ENCODE results near the gene PFN1.
"Not testable (repeated sequence)": the region's sequence is repeated elsewhere in the genome, so short reads cannot be mapped to it uniquely, and the experiment has no call there.

Gene PFN1

DNA sequence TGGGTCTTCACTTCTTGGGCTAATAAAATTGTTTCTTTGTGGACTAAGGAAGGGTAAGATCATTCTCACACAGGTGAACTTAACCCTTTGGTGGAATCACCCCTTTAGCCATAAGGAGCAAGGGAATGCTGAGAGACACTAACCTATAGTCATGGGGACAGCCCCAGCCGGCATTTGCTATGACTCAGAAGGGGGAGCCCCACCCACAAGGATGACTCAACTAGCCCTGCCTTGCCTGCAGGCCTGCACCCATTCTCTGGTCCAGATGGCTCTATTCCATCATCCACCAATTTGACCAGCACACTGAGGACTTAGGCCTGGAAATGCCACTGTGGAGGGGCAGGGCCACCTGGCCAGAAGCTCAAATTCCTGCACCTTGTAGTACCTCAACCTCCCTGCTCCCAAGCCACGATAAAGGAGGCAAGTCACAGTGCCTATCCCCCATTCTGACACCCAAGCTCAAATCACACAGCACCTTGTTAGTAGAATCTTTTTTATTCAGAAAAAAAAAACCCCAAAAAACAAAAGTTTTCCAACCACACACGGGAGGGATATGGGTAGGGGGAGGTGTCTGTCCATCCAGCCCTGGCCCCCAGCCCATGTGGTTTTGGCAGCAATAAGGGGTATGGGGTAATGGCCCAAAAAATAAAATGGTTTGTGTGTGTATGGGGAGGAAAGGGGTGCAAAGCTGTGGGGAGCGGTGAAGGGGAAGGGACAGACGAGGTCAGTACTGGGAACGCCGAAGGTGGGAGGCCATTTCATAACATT lies 3.0 kb downstream of the PFN1 start:
- peak; percentile 86 for DNase-seq (ENCODE audit: low read depth)

DNA sequence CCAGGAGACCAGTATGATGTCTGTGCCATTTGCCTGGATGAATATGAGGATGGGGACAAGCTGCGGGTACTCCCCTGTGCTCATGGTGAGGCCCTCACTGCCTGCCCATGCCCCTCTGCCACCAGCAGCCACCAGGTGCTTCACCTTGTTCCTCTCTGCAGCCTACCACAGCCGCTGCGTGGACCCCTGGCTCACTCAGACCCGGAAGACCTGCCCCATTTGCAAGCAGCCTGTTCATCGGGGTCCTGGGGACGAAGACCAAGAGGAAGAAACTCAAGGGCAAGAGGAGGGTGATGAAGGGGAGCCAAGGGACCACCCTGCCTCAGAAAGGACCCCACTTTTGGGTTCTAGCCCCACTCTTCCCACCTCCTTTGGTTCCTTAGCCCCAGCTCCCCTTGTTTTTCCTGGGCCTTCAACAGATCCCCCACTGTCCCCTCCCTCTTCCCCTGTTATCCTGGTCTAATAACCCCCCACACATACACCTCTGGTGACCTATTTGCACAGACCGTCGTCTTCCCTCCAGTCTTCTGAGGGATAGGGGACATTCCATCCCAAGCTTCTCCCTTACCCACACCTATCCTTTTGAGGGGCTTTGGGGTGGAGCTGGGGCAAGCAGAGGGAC lies 3.7 kb downstream of the PFN1 start:
- no peak for DNase-seq (ENCODE audit: low read depth)

DNA sequence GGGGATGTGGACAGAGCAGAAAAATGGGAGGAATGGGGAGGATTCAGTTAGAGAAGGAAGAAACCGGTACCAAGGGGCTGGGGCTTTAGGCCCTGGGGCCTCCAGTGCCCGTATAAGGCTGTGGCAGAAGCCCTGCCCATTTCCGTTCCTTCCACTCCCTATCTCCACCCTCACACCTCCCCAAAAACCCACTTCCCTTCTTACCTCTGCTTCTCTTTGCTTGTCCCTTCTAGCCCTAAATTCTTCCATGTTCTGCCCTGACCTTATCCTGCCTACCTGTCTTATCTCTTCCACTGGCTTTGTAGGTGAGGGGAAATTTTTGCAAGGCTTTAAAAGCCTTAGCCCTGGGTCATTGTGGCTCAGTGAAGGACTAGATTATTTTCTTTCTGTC lies 4.2 kb downstream of the PFN1 start:
- DNase-seq (ENCODE audit: low read depth), result no peak

DNA sequence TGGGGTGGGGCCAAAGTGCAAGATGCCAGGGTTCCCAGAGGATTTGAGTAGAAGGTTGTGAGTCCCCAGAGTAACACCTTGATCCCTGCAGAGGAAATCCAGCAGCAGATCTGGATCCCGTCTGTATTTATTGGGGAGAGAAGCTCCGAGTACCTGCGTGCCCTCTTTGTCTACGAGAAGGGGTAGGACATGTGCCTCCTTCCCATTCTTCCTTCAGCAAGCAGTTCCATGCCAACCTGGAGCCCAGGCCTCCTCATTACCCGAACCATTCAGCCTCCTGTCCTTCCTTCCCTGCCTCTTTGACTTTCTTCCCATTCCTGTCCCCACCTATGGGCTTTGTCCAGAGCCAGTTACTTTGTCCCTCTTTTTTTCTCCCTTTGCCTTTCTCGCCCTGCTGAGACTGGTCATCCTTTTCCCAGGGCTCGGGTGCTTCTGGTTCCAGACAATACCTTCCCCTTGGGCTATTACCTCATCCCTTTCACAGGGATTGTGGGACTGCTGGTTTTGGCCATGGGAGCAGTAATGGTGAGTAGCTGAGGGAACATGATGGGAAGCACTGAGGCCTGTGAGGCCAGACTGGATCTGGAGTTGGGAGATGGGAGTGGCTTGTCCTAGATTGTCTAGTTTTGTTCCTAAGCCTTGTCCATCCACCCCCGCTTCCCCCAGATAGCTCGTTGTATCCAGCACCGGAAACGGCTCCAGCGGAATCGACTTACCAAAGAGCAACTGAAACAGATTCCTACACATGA lies 5.4 kb downstream of the PFN1 start:
- DNase-seq (ENCODE audit: low read depth), result no peak

DNA sequence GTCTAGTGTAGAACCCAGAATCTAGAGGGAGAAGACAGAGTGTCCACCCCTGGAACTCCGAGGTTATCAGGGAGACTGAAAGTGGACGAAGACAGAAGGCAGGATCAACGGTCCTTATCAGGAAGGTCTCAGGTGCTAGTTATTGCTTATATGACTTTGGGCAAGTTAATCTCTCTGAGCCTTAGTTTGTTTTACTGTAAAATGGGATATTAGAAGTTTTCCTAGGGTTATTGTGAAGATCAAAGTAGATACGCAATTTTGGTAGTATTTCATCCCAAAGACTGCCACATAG lies 7.1 kb downstream of the PFN1 start:
- DNase-seq (ENCODE audit: low read depth), result no peak

DNA sequence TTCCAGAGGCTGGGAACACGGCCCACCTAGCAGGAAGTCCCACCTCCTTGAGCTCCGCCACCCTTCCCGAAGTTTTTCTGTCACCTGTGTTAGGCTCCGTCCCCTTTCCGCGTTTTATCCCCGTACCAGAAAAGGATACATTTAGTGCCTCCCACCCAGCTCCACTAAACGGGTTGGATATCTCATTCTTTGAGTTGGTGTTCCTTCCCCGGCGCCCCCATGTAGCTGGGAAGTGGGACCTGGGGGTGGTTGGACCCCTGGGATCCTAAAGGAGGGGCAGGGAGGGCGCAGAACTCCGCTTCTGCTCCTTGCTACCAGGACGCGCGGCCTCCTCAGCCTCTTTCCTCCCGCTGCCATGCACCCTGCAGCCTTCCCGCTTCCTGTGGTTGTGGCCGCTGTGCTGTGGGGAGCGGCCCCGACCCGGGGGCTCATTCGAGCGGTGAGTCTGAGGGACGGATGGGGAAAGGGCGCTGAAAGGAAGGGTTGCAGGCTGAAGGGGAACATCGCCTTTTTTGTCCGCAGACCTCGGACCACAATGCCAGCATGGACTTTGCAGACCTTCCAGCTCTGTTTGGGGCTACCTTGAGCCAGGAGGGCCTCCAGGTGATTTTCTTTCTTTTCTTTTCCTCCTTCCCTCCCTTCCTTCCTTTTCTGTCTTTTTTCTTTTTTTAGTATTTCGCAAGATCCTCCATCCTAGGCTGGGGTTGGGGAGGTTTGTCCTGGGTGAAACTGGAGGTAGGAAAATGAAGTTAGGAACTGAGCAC lies 7.6 kb downstream of the PFN1 start:
- no peak for DNase-seq (ENCODE audit: low read depth)

DNA sequence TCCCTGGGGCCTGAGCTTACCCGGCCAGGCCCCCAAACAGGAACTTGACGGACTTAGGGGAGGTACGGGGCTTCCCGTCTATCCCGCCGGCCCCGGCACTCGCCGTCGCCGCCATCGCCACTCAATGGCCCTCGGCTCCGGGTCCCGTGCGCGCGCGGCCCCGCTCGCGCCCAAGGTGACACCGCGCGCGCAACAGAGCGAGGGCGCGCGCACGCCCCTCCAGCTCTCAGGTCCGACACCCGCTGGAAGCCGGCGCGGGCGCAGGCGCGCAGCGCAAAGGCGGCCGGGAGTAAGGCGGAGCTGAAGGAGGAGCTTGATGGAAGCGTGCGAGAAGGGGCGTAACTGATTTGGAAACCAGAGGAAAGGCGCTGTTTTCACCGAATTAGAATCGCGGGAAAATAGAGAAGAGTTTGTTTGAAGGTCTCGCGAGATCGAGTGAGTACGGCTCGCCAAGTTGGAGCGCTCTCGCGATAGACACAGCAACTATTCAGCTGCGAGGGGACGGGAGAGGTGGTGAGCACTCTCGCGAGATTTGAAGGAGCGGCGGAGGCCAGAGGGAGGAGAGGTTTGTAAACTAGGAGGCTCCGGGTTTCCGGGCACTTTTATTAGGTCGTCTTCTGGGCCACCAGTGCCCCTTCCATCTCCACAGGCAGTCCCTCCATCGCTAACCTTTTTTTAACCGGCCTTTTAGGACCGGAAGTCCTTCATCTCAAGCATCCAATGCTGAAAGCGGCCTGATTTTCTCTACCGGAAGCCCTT lies 8.4 kb downstream of the PFN1 start, which contains the start of the genes RNF167 and SLC25A11:
RNF167 (plus strand) TSS at position 473 of the 759 bp plus-strand sequence. CDS start 642 bp downstream, outside the sequence.
SLC25A11 (minus strand) TSS at position 251 of the 759 bp plus-strand sequence; CDS start at position 115, 136 bp downstream.
- peak; percentile 100 for DNase-seq (ENCODE audit: low read depth)

DNA sequence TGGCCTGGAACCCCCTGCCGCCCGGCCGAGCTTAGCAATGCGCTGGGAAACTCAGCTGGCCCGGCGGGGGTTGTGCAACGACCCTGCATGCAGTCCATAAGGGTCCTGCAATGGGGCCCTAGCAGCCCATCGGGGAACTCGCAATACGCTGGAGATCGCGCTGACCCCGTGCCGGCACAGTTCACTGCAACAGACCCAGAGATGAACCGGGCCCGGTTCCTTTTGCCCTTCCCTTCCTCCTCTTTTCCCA lies 8.9 kb downstream of the PFN1 start:
- no peak for DNase-seq (ENCODE audit: low read depth)

DNA sequence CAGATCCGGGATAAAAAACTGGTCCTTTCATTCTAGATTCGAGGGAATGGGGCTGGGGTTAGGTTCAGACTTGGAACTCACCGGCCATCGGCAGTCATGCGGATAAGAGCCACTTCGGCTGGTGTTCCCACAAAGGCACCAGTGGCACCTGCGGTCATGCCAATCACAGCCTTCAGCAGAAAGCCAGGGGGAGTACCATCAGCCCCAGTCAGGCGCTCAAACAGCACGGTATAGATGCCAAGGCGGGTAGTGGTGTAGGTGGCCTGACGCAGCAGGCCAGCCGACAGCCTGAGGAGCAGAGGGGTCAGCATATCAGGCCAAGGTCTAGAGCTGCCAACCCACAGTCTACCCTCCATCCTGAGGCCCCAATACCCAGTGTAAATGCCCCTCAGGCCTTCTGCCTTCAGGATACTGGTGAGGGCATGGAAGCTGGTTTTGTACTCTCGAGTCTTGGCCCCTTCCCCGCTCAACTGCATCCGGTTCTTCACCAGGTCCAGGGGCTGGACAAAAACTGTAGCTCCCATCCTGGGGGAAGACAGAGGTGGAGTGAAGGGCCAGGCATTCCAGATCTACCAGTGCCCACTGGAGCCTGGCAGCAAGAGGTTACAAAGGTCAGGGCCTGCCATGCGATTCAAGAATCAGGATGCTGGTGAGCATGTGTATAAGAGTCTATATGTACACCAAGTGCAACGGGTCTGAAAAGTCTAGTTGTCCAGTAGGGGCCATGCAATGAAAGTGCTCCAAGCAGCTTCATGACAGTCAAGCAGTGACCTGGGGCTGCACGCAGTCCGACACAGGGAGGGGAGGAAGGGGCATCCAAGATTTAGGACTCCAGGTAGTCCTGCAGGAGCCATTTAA lies 9.4 kb downstream of the PFN1 start:
- DNase-seq (ENCODE audit: low read depth), result no peak

DNA sequence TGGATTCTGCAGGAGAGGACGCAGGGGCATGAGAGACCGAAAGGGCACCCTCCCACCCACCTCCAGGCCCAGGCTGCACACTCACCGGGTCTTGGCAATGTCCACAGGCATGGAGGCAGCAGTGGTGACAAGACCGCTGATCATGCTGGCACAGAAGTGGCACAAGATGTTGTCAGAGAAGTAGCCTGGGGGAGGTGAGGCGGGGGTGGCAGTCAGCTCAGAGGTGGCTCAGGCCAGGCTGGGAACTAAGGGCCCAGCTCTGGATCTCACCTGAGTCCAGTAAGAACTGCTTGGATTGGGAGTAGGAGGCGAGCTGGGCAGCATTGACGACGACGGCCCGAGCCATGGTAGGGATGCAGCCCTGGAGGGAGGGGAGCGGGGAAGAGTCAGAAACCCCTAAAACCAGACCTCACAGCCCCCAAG lies 10.2 kb downstream of the PFN1 start:
- DNase-seq (ENCODE audit: low read depth), result no peak

DNA sequence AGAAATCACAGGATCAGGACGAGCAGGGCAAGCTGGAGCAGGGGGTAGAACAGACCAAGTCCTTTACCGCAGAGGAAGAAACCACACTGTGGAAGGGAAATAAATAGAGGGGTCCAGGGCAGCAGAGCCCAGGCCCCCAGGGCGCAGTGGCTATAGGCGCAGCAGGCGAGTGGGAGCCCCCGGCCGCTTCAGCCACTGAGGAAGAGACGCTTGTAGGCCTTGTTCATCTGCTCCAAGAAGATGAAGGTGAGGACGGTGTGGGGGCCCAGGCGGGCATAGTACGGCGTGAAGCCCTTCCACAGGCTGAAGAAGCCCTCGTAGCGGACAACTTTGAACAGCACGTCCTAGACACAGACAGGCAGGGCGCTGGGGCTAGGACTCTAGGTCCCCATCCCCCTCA lies 10.8 kb downstream of the PFN1 start:
- no peak for DNase-seq (ENCODE audit: low read depth)

DNA sequence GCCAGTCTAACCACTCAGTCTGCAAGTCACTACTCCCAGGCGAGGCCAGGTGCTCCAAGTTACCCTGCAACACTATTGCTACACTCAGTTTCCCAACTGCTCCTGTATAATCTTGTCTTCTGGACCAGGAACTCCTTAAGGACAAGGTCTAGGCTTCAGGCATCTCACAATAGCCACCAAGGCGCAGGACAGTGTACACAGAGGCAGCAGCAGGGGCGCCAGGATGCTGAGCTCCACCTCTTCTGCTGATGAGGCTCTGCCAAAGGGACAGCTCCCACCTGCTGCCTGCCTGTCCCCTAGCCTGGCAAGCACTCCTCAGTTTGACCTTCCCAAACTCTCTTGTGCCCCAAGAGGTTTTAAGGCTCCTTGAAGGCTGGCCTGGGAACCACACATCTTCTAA lies 11.9 kb downstream of the PFN1 start:
- no peak for DNase-seq (ENCODE audit: low read depth)

DNA sequence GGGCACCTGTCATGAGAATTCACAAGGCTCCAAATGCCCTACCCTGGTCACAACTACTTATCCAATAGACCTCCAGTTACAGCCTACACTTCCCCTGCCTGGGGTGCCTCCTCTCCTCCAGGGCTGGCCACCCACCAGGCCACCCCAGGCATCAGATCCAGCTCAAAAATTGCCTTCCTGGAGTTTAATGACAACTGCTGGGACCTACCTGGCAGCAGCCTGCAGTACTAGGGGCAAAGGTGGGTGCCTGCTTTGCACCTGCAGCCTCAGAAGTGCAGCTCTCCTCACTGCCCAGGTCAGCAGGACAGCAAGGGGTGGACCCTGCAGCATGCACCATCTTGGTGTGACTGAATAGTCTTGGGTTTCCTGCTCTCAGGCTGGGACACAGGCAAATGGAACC lies 12.7 kb downstream of the PFN1 start:
- no peak for DNase-seq (ENCODE audit: low read depth)

DNA sequence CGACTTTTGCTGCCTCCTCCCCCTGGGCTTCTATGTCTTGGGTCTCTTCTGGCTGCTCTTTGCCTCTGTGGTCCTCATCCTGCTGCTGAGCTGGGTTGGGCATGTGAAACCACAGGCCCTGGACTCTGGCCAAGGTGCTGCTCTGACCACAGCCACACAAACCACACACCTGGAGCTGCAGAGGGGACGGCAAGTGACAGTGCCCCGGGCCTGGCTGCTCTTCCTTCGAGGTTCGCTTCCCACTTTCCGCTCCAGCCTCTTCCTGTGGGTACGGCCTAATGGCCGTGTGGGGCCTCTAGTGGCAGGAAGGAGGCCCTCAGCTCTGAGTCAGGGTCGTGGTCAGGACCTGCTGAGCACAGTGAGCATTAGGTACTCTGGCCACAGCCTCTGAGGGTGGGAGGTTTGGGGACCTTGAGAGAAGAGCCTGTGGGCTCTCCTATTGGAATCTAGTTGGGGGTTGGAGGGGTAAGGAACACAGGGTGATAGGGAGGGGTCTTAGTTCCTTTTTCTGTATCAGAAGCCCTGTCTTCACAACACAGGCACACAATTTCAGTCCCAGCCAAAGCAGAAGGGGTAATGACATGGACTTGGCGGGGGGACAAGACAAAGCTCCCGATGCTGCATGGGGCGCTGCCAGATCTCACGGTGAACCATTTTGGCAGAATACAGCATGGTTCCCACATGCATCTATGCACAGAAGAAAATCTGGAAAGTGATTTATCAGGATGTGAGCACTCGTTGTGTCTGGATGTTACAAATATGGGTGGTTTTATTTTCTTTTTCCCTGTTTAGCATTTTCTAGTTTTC lies 14.0 kb downstream of the PFN1 start:
- DNase-seq (ENCODE audit: low read depth), result no peak

DNA sequence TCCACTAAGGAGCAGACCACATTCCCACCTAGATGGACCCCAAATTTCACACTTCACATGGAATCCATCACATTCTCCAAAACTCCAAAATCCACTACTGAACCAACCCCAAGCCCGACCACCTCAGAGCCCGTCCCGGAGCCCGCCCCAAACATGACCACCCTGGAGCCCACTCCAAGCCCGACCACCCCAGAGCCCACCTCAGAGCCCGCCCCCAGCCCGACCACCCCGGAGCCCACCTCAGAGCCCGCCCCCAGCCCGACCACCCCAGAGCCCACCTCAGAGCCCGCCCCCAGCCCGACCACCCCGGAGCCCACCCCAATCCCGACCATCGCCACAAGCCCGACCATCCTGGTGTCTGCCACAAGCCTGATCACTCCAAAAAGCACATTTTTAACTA lies 14.7 kb downstream of the PFN1 start:
- DNase-seq (ENCODE audit: low read depth), result no peak

DNA sequence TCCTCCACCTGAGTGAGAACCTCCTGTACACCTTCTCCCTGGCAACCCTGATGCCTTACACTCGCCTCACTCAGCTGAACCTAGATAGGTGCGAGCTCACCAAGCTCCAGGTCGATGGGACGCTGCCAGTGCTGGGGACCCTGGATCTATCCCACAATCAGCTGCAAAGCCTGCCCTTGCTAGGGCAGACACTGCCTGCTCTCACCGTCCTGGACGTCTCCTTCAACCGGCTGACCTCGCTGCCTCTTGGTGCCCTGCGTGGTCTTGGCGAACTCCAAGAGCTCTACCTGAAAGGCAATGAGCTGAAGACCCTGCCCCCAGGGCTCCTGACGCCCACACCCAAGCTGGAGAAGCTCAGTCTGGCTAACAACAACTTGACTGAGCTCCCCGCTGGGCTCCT lies 15.6 kb downstream of the PFN1 start:
- no peak for DNase-seq (ENCODE audit: low read depth)

DNA sequence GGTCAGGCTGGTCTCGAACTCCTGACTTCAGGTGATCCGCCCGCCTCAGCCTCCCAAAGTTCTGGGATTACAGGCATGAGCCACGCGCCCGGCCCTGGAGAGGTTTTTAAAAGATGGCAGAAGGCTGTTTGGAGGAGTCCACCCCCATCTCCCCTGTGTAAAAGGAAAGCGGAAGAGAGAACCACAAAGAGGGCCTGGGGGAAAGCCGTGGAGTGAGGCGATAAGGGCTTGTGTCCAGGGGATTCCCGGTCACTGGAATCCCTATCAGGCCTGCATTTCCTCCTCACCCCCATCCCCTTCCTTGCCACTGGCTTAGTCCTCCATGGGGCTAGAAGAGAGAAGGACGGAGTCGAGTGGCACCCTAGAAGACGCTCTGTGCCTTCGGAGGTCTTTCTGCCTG lies 16.4 kb downstream of the PFN1 start, which contains the start of gene GP1BA:
GP1BA (plus strand) TSS at position 315 of the 400 bp plus-strand sequence. CDS start 328 bp downstream, outside the sequence.
- DNase-seq (ENCODE audit: low read depth), result no peak

DNA sequence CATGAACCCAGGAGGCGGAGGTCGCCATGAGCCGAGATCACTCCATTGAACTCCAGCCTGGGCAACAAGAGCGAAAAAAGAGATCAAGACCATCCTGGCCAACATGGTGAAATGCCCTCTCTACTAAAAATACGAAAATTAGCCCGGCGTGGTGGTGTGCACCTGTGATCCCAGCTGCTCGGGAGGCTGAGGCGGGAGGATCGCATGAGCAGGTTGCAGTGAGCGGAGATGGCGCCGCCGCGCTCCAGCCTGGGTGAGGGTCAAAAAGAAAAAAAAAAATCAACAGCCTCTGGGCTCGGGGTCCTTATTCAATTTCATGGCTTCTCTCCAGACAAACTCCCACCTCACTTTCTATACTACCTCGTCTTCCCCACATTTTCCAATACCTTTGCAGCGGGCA lies 19.4 kb downstream of the PFN1 start:
- no peak for DNase-seq (ENCODE audit: low read depth)

DNA sequence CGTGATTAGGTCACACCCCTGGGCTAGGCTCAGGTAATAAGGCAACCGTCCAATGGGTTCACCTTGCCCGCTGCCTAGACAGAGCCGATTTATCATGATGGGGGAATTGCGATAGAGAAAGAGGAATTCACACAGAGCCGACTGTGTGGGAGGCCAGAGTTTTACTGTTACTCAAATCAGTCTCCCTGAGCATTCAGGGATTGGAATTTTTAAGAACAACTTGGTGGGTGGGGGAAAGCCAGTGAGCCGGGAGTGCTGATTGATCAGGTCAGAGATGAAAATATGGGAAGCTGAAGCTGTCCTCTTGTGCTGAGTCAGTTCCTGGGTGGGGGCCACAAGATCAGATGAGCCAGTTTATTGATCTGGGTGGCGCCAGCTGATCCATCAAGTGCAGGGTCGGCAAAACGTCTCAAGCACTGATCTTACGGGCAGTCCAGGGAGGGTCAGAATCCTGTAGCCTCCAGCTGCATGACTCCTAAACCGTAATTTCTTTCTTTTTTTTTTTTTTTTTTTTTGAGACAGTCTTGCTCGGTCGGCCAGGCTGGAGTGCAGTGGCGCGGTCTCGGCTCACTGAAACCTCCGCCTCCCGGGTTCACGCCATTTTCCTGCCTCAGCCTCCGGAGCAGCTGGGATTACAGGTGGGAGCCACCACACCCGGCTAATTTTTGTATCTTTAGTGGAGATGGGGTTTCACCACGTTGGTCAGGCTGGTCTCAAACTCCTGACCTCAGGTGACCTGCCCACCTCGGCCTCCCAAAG lies 21.6 kb downstream of the PFN1 start:
- DNase-seq (ENCODE audit: low read depth), result not testable (repeated sequence)
